H1 (cell line): ENCODE results near the gene VRK3. TPM values are rescaled to one million over a fixed set of nuclear protein-coding genes. Genes with fewer than 3 reads are reported as not detected.

Source experiments
- BACH1 ChIP-seq: IDR thresholded peaks from 2 replicates; pipeline ENCODE4 v1.6.1; 2012; ENCODE audit warnings: low read length, improper control_type of control experiment
- polyA plus RNA-seq, 7 experiments: library from polyadenylated mRNA; depleted of rRNA in 3 of 7; stranded (reverse) in 5 of 7; unstranded in 2 of 7; fragments of >200 nt in 5 of 7; fragments of 200-250 nt in 2 of 7; gene quantifications; 1 replicate in 5 of 7; 2 replicates in 1 of 7; 4 replicates in 1 of 7; pipeline versions ENCODE4 v1.2.1 to v1.2.3, GENCODE V29; 2011 to 2013; ENCODE audit warnings: missing spikeins in 2 of 7, mixed read lengths in 2 of 7
- total RNA-seq: library from RNA; stranded (reverse); fragmentation: NEBNext Ultra II Directional; extraction: Animal tissue kit (Norgen Biotek cat#: 25700); gene quantifications from 2 replicates; pipeline ENCODE4 v1.2.1, GENCODE V29; 2021
- TF ChIP-seq, protein P1 (sequence below), 3 experiments: IDR thresholded peaks; 1 replicate in 2 of 3; 2 replicates in 1 of 3; pipeline versions ENCODE4 v1.5.1 to v1.6.1; 2011; ENCODE audit warnings: low read length in 3 of 3, mild to moderate bottlenecking in 3 of 3, inconsistent platforms in 2 of 3, low read depth in 1 of 3, moderate library complexity in 1 of 3; ENCODE audit not compliant: insufficient read depth in 1 of 3; ENCODE audit errors: control extremely low read depth in 1 of 3

VRK3 gene
- total and polyA plus RNA-seq, 2 of the 8 experiments (the other 6 are each of a cell fraction or from before 2014, with no cell fraction given): 21.3 to 36.1 TPM

DNA sequence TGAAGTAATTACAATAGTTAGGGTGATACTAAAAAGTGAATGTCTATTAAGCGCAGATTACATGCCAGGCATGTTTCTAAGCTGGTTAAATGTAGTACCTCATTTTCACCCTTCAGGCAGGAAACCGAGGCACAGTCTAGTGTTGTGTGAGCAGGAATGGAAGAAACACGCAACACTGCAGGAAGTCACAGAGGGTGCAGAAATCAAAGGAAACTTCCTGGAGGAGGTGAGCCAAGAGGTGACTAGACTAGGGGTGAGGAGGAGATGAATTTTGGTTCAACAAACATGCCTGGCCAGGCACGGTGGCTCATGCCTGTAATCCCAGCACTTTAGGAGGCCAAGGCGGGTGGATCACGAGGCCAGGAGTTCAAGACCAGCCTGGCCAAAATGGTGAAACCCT is 42.4 kb upstream of the VRK3 start (continued):
- TF ChIP-seq, protein P1, sequence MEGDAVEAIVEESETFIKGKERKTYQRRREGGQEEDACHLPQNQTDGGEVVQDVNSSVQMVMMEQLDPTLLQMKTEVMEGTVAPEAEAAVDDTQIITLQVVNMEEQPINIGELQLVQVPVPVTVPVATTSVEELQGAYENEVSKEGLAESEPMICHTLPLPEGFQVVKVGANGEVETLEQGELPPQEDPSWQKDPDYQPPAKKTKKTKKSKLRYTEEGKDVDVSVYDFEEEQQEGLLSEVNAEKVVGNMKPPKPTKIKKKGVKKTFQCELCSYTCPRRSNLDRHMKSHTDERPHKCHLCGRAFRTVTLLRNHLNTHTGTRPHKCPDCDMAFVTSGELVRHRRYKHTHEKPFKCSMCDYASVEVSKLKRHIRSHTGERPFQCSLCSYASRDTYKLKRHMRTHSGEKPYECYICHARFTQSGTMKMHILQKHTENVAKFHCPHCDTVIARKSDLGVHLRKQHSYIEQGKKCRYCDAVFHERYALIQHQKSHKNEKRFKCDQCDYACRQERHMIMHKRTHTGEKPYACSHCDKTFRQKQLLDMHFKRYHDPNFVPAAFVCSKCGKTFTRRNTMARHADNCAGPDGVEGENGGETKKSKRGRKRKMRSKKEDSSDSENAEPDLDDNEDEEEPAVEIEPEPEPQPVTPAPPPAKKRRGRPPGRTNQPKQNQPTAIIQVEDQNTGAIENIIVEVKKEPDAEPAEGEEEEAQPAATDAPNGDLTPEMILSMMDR (IDR thresholded peaks at IDR 0.05; ENCODE audit: control extremely low read depth in 1 of 3, insufficient read depth in 1 of 3, low read depth in 1 of 3, low read length in 3 of 3): no peak
- no peak for TF ChIP-seq BACH1
- TF ChIP-seq, all 59 proteins: peak for 0
